Prostate gland (tissue), 2 donors: ENCODE data around the gene ADAP2.

Source experiments
- CTCF ChIP-seq, 4 experiments: fragments of 200-600 bp in 2 of 4; fragments of 450-650 bp in 2 of 4; sonication (generic) in 2 of 4; IDR thresholded peaks; 1 replicate in 3 of 4; 2 replicates in 1 of 4; pipeline ENCODE4 v1.5.1; 2016 to 2019; ENCODE audit warnings: antibody characterized with exemption in 4 of 4, mild to moderate bottlenecking in 2 of 4, moderate library complexity in 2 of 4
- POLR2A ChIP-seq: fragments of 450-650 bp; IDR thresholded peaks from one replicate; pipeline ENCODE4 v1.6.1; 2016; ENCODE audit warnings: antibody characterized with exemption, mild to moderate bottlenecking

- no peak for TF ChIP-seq CTCF (IDR thresholded peaks at IDR 0.05)
- TF ChIP-seq POLR2A: no peak
These were observed 6.0 kb downstream of the ADAP2 start for GRCh38 chr17:30927756-30928155.
